LNCaP clone FGC (cell line): Measurements from ENCODE around the gene SMAGP.

ENCODE experiments used
- DNase-seq: peaks from one replicate; pipeline ENCODE4 v3.0.0-alpha.2; 2011; ENCODE audit warnings: low read depth
- H3K4me3 ChIP-seq: 2 replicates; pipeline ENCODE4 v1.5.1; 2011; ENCODE audit warnings: mild to moderate bottlenecking, low read depth, low read length, control low read depth
- CTCF ChIP-seq: IDR thresholded peaks from 2 replicates; pipeline ENCODE4 v1.5.1; 2012; ENCODE audit warnings: mild to moderate bottlenecking; ENCODE audit not compliant: control insufficient read depth, insufficient read depth; ENCODE audit errors: extremely low read depth

Gene SMAGP

GRCh38 chr12:51214895-51215294 is 55.3 kb downstream of the SMAGP start:
- TF ChIP-seq CTCF = no peak
- DNase-seq = no peak
- H3K4me3 ChIP-seq = no peak overlapping the region

DNA sequence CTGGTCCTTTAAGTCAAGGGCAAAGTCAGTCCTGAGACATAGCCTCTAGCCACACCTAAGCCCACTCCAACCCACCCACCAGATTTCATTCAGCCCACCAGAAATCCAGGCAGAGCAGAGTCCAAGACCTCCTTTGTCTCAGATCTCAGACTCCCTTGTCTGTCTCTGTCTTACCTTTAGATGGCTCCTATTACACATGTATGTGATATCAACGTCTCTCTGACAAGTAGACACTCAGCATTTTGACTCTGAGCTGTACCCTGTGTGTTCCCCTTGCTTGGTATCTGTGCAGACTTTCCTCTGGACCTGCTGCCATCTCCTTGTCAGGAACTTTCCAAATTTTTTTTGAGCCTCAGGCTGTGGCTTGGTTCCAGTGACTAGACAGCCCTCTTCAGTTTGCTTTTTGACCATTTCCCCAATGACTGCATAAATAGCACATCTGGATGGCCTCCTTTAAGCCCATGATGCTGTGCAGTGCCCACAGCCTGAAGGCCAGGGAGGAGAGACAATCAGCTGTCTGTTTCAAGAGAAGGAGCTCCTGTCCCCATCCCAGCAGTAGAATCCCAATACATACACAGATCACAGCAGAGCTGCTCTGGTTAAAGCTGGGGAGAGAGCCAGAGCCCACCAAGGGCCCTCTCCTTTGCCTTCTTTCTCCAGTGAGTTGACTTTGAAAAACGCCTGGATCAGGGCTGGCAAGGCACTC is 59.4 kb downstream of the SMAGP start:
- DNase-seq = no peak
- no peak overlapping the region for H3K4me3 ChIP-seq
- no peak for TF ChIP-seq CTCF

GRCh38 chr12:51209259-51209658 is 61.0 kb downstream of the SMAGP start:
- no peak for DNase-seq
- no peak overlapping the region for H3K4me3 ChIP-seq
- TF ChIP-seq CTCF = no peak

- no peak for DNase-seq
- no peak for TF ChIP-seq CTCF
- no peak overlapping the region for H3K4me3 ChIP-seq
Observed at GRCh38 chr12:51208016-51208660, 62.1 kb downstream of the SMAGP start.

DNA sequence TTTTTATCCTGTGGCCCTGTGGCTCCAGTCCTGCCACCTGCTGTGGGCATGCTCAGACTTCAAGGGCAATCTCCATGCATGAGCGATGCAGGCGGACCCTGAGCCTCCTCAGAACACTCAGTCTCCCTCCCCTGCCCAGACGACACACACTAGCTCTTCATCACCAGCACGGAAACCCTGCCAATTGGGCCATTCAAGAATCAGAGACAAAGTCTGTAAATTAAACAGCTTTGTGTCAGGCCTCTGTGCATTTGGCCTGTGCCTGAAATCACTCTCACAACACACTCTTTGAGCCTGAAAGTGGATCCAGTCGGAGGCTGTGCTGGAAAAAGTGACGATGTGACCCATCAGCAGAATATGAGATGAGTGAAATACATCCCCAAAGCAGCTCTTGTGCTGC is 64.9 kb downstream of the SMAGP start:
- no peak for DNase-seq
- no peak overlapping the region for H3K4me3 ChIP-seq
- TF ChIP-seq CTCF = no peak

DNA sequence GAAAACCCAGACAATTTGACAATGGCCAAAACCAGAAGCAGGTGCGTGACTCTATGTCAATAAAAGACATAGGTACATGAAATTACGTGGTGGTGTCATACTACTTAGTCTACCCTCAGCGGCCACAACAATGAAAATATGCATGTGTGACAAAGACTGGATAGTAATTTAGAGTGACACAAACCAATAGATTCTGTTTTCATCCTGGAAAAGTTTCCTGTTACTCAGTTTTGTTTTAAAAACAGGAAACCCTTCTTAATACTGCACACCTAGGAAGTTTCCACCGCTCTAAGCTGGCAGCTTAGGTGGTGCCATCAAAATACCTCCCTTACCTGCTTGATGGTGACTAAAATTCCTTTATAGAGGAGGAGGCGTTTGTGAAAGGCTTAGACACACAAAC is 67.5 kb downstream of the SMAGP start:
- DNase-seq = no peak
- no peak overlapping the region for H3K4me3 ChIP-seq
- no peak for TF ChIP-seq CTCF

DNA sequence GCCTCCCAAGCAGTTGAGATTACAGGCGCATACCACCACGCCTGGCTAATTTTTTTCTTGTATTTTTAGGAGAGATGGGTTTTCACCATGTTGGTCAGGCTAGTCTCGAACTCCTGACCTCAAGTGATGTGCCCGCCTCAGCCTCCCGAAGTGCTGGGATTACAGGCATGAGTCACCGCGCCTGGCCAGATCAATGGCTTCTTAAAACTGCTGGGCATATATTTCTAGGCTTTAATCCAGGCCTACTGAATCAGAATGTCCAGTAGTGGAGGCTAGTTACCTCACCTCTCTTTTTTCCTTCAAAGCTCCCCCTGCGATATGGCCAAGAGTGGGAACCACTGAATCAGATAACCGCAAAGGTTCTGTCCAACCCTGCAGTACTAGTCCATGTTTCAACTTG is 69.4 kb downstream of the SMAGP start:
- no peak for DNase-seq
- no peak for TF ChIP-seq CTCF
- H3K4me3 ChIP-seq = no peak overlapping the region
